Left hindlimb (tissue), 1 donor: ENCODE measurements around the gene GSTM1.
A peak's percentile ranks its signal among the peaks of the same experiment; 100 is the strongest.

Experiments used
- DNase-seq: peaks from one replicate; pipeline ENCODE4 v3.0.0-alpha.2; 2018

Gene GSTM1

DNA sequence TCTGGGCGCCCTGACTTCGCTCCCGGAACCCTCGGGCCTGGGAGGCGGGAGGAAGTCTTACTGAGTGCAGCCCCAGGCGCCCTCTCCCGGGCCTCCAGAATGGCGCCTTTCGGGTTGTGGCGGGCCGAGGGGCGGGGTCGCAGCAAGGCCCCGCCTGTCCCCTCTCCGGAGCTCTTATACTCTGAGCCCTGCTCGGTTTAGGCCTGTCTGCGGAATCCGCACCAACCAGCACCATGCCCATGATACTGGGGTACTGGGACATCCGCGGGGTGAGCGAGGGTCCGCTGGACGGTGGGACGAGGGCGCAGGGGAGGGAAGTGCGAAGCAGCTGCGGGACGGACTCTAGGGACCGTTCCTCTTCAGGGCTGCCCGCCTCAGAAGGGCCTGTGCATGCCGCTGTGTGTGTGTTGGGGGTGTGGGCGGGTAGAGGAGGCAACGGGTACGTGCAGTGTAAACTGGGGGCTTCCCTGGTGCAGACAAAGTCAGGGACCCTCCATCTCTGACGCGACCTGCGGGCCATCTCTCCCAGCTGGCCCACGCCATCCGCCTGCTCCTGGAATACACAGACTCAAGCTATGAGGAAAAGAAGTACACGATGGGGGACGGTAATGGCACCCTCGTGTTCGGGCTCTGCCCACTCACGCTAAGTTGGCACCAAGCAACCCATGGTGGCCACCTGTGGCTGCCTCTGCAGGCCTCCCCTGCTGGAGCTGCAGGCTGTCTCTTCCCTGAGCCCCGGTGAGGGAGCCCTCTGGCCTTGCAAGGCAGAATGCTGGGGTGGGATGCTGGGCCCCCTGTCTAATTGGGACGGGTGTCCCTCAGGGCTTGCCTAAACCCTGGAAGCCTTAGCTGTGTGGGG lies at the start of gene GSTM1:
GSTM1 (plus strand) TSS at position 177 of the 859 bp plus-strand sequence; CDS start at position 234, 57 bp downstream.
- DNase-seq: no peak

DNA sequence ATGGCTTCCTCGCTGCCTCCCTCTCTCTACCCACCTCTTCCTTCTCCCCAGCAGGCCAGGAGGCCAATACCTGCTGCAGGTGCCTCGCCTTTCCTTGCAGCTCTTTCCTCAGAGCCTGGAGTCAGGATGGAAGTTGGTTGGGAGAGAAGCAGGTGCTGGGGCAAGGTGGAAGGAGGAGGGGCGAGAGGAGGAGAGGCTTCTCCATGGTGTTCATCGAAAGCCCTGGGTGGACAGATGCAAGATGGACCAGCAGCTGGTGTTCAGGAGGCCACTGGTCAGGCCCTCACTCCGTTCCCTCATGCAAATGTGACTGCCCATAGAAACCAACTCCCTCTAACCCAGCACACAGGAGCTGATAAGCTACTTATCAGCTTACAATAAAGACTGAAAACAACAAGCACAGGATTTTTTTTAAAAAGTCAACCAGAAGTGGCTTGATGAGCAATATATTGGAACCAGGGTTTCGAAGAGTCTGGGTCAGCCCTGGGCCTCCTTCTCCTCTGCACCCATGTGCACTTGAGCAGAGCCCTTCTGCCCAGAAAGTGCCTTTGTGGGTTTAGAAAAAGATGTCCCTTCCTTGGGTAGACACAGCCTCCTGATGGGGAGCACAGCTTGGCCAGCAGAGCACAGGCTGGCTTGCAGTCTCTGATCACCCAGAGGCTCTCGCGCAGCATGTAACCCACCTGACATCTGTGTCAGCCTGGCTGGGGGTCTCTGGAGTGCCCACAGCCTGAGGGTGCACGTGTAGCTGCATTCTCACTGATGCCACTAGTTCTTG lies 48.4 kb upstream of the GSTM1 start:
- DNase-seq: peak; percentile 16

GRCh38 chr1:109639841-109640184 lies 47.8 kb upstream of the GSTM1 start:
- peak; percentile 21 for DNase-seq

- peak; percentile 80 for DNase-seq
Measured at GRCh38 chr1:109640285-109640865, 47.2 kb upstream of the GSTM1 start.

DNA sequence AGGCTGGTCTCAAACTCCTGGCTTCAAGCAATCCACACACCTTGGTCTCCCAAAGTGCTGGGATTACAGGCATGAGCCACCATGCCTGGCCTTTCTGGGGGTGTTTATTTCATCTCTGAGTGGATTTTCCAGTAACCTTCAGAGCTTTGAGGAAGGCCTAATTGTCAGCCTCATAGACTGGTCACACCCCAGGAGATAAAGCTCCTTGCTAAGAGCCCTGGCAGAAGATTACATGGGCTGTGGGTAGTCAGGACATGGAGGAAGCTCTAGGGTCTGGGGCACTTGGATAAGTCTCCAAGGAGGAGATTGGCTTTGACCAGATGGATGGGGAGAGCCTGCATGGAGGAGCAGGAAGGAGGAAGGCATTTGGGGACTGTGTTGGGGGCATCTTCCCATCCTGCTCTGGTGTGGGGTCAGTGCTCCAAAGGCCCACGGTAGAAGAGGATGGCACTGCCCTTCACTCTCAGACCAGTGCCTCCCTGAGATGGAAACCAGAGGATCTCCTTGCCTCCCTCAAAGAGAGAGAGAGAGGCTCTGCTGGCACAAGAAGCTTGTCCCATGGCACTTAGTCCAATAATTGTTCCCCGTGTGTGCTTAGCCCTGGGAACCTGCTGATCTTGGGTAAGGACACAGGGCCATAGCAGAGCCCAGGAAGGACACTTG lies 46.4 kb upstream of the GSTM1 start:
- DNase-seq: no peak

DNA sequence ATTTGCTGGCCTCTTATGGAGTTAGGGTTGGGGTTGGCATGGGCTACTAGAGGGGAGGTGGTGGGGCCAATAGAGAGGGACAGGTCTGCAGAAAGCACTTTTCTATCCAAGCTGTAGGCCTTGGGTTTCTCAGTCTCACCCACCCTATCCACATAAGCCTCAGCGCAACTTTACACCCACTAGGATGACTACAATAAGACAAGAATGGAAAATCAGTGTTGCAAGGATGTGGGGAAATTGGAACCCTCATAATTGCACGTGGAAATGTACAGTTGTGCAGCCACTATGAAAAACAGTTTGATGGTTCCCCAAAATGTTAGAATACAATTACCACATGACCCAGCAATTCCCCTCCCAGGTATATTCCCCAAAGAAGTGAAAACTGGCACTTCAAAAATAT lies 45.8 kb upstream of the GSTM1 start:
- DNase-seq: no peak

GRCh38 chr1:109642626-109643025 lies 45.0 kb upstream of the GSTM1 start:
- DNase-seq: no peak

DNA sequence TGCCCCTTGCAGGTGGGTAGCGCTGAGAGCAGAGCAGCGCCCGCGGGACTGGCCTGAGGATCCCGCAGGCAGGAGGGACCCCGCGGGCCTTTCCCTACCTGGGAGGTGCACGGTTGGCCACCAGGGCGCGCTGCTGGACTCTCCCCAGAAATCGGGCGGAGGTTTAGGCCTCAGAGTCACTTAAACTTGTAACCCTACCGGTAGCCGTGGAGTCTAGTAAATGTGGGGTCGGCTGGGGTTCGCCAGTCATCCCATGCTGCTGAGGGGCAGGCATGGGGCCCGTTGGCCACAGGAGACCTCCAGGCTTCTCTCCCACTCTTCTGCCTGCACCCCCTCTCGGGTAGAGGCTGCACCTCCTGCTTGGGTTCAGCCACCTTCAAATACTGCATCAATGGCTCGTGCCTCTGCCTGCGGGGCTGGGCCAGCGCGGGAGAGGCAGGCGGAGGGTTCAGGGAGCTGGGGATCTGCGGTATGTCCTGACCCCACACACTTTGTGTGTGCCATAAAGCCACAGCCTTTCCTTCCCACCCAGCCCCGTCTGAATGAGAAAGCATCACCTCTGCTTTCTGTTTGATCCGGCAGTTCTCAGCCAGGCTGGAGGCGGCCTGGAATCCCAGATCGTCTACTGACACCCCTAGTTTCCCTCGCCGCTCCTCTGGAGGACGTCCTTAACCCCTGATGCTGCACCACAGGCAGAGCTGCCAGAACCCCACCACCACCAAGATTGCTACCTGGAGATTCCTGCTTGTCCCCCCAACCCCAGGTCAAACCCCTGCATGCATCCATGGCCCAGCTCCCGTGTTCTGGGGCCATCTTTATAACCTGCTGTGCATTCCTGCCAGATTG lies 44.0 kb upstream of the GSTM1 start:
- peak; percentile 85 for DNase-seq

DNA sequence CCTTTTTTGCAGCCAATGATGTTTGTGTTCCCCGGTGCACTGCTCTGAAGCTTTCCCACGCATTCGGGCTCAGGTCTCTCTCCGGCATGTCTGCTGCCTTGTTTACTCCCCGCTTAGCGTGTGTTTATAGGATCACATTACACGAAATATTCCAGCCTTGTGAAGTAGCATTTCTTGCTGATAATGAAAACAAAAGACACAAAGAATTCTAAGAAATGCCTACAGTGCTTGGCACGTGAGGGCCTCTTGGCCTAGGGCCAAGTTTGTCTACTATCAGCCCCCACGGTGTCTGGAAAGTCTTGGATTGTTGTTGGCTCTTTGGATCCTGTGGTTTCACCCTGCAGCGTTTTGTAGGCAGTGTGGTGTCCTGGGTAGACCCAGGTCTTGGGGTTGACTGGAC lies 42.9 kb upstream of the GSTM1 start:
- no peak for DNase-seq

GRCh38 chr1:109649491-109649914 lies 38.1 kb upstream of the GSTM1 start:
- DNase-seq: no peak

- DNase-seq: no peak
Measured at GRCh38 chr1:109650609-109651008, 37.0 kb upstream of the GSTM1 start.

GRCh38 chr1:109652402-109652801 lies 35.2 kb upstream of the GSTM1 start:
- no peak for DNase-seq

- no peak for DNase-seq
Measured at GRCh38 chr1:109653306-109653705, 34.3 kb upstream of the GSTM1 start.

DNA sequence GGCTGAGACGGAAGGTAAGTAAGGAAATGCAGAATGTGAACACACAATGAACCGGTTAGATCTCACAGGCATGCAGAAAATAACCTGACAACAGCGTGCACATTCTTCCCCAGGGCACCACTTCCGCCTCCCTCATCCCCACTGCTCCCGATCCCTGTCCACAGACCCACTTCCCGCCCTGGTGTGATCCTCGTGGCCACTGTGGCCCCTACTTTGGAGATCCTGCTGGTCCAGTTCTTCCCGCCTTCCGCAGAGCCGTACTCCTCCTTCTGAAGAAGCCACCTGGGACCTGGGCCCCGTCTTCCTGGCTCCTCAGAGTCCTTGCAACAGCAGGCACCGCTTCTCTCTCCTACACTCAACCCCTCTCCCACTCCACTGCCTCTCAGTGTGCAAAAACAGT lies 33.1 kb upstream of the GSTM1 start:
- DNase-seq: no peak

DNA sequence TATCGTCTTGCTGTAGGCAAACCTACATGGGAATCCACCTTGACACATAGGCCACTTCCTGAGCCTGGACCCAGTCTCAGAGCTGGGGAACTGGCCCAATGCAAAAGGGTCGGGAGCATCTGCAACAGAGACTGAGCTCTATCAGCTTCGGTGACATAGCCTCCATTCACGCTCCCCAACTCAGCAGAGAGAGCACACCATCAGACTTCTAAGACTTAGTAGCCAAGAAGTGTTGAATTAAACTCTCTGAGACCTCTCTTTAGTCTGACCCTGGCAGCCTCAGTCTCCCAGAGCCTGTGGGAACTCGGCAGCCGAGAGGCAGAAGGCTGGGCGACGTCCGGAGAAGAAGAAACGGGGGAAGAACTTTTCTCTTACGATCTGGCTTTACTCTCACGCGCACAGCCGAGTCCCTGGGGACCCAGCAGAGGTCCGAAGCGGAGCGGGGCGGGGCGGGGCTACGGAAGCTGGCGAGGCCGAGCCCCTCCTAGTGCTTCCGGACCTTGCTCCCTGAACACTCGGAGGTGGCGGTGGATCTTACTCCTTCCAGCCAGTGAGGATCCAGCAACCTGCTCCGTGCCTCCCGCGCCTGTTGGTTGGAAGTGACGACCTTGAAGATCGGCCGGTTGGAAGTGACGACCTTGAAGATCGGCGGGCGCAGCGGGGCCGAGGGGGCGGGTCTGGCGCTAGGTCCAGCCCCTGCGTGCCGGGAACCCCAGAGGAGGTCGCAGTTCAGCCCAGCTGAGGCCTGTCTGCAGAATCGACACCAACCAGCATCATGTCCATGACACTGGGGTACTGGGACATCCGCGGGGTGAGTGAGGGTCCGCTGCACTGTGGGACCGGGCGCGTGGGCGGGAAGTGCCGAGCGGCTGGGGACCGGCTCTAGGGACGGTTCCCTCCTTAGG lies 31.8 kb upstream of the GSTM1 start, which contains the start of gene GSTM4:
GSTM4 (plus strand) TSS at position 485 of the 905 bp plus-strand sequence; CDS start at position 776, 291 bp downstream.
- DNase-seq: peak; percentile 87

DNA sequence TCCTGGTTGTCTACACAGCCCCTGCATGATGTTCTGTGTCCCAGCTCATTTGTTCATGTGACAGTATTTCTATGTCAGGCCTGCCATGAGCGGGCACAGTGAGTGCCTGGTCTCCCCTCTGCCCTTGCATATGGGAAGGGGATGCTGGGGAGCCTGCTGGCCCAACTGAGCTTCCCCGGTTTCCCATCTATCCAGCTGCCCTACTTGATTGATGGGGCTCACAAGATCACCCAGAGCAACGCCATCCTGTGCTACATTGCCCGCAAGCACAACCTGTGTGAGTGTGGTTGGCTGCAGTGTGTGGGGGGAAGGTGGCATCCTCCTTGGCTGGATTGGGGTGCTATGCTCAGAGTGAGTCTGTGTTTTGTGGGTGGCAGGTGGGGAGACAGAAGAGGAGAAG lies 30.2 kb upstream of the GSTM1 start:
- no peak for DNase-seq

DNA sequence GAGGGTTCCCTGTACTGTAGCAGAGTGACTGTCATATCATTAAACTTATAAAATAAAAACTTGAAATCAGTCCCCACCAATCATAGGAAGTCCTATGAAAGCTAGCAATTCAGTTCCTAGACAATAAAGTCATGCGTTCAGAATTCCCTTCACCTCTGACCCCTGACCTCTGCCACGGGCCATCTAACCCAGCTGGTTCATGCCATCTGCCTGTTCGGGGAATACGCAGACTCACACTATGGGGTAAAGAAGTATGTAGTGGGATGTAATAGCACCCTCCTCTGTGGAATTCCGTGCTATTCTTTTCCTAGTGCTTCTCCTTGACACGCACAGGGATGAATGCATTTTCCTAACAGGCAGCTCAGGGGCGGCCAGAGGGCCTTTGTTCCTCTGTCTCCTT lies 29.6 kb upstream of the GSTM1 start:
- no peak for DNase-seq

DNA sequence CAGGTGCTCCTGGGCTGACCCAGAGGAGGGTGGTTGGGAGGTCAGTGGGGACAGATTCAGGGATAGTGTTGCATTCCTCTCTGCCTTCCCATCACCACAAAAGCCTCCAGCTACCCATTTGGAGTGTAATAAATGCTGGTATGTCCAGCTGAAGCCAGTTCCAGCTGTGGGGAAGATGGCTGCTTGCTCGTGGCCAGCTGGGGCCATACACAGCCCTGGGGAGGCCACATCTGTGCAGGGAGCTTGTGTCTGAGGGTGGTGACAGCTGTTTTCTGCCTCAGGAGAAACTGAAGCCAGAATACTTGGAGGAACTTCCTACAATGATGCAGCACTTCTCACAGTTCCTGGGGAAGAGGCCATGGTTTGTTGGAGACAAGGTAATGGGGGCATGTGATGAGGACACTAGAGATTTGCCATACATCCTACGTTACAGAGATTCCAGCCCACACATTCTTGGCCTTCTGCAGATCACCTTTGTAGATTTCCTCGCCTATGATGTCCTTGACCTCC lies 29.0 kb upstream of the GSTM1 start:
- DNase-seq: no peak

- DNase-seq: no peak
Measured at GRCh38 chr1:109659145-109659544, 28.5 kb upstream of the GSTM1 start.

GRCh38 chr1:109659997-109660690 lies 27.5 kb upstream of the GSTM1 start:
- DNase-seq: no peak
